Neutrophil (primary cell): Measurements from ENCODE around the gene ZNF728.

Experiments
- H3K27ac ChIP-seq: fragments of 200-600 bp; sonication (generic); 2 replicates; pipeline ENCODE4 v1.5.1; 2016; ENCODE audit warnings: mild to moderate bottlenecking, moderate library complexity
- H3K27me3 ChIP-seq: fragments of 200-600 bp; sonication (generic); 2 replicates; pipeline ENCODE4 v1.6.0; 2016; ENCODE audit warnings: mild to moderate bottlenecking
- H3K36me3 ChIP-seq: fragments of 200-600 bp; sonication (generic); 2 replicates; pipeline ENCODE4 v1.5.1; 2017
- H3K4me1 ChIP-seq, 2 experiments: fragments of 200-600 bp in 1 of 2; sonication (generic) in 1 of 2; 1 replicate in 1 of 2; 2 replicates in 1 of 2; pipeline versions ENCODE4 v1.5.1 to v1.6.1; 2013 to 2016; ENCODE audit warnings: low read depth in 1 of 2, low read length in 1 of 2, mild to moderate bottlenecking in 1 of 2, moderate library complexity in 1 of 2; ENCODE audit not compliant: control insufficient read depth in 1 of 2, insufficient read depth in 1 of 2
- H3K4me3 ChIP-seq, 2 experiments: fragments of 200-600 bp in 1 of 2; sonication (generic) in 1 of 2; 1 replicate in 1 of 2; 2 replicates in 1 of 2; pipeline ENCODE4 v1.5.1; 2013 to 2016; ENCODE audit warnings: low read depth in 1 of 2, low read length in 1 of 2, mild to moderate bottlenecking in 1 of 2, moderate library complexity in 1 of 2
- H3K9me3 ChIP-seq: fragments of 200-600 bp; sonication (generic); 2 replicates; pipeline ENCODE4 v1.5.1; 2016
- TF ChIP-seq, protein P1 (sequence below): fragments of 200-600 bp; sonication (generic); IDR thresholded peaks from 2 replicates; pipeline ENCODE4 v1.5.1; 2016; ENCODE audit warnings: antibody characterized with exemption

The ZNF728 gene

DNA sequence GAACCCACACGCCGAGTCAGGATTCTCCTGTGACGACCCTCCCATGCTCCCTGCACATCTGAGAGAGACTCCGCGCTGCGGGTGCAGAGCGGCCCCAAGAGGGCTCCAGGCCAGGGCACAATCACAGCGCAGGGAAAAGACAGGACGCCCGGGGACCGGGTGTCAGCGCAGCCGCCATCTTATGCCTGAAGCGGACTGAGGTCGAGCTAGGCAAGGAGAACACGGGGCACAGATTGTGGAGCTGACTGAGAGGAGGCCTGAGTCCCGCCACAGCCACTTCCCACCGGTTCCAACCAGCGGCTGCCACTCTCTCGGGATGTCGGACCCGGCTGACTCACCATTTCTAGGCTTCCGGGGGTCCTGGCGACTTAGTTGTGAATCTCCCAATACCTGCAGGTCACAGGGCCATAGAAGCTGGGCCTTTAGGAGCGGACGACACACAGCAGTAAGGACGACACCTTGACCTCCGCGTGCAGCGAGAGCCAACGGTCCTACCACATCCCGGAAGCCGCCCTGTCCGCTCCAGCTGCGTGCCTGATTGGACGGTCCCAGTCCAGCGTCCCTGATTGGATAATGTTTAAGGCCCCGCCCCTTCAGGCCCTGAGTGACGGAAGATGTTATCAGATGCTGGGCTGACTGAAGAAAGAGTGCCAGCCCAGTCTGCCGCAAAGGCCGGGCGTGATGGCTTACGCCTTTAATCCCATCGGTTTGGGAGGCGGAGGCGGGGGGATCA lies at the start of gene ZNF728:
Gene ZNF728, minus strand, starts transcription at position 487 of the 733 bp plus-strand sequence. Its CDS starts 146 bp downstream, at position 341.
- no peaks in the 10 kb centered on the region for H3K27me3 ChIP-seq
- H3K4me3 ChIP-seq = no peak within 1 kb of the TSS
- H3K9me3 ChIP-seq = peaks cover 10% of the 10 kb centered on the region
- no peak within 1 kb of the TSS for H3K27ac ChIP-seq
- no peaks in the 10 kb centered on the region for H3K4me1 ChIP-seq
- TF ChIP-seq, protein P1, sequence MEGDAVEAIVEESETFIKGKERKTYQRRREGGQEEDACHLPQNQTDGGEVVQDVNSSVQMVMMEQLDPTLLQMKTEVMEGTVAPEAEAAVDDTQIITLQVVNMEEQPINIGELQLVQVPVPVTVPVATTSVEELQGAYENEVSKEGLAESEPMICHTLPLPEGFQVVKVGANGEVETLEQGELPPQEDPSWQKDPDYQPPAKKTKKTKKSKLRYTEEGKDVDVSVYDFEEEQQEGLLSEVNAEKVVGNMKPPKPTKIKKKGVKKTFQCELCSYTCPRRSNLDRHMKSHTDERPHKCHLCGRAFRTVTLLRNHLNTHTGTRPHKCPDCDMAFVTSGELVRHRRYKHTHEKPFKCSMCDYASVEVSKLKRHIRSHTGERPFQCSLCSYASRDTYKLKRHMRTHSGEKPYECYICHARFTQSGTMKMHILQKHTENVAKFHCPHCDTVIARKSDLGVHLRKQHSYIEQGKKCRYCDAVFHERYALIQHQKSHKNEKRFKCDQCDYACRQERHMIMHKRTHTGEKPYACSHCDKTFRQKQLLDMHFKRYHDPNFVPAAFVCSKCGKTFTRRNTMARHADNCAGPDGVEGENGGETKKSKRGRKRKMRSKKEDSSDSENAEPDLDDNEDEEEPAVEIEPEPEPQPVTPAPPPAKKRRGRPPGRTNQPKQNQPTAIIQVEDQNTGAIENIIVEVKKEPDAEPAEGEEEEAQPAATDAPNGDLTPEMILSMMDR = no peak
- H3K36me3 ChIP-seq = no peaks in the 10 kb centered on the region

DNA sequence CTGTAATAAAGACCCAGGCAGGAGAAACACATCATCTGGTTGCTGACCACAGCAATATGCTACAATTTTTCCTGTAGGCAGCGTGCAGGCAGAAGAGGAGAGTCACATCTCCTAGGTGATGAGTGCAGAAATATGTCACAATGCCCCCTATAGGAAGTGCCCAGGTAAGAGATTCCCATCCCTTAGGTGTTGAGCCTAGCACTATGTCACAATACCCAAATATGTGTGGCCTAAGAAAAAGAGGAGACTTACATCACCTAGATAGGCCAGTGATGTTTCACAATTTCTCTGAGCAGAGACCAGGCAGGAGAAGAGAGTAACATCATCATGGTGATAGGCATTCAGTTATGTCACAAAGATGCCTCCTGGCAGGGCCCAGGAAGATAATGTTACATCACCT lies 49.4 kb upstream of the ZNF728 start:
- TF ChIP-seq, protein P1 = no peak
- Histone ChIP-seq H3K9me3 (peaks cover 4% of the 10 kb centered on the region), H3K4me3 (no peak overlapping the region), H3K4me1 (no peaks in the 10 kb centered on the region), H3K27ac (no peak overlapping the region), H3K27me3 (no peaks in the 10 kb centered on the region), H3K36me3 (no peaks in the 10 kb centered on the region)

DNA sequence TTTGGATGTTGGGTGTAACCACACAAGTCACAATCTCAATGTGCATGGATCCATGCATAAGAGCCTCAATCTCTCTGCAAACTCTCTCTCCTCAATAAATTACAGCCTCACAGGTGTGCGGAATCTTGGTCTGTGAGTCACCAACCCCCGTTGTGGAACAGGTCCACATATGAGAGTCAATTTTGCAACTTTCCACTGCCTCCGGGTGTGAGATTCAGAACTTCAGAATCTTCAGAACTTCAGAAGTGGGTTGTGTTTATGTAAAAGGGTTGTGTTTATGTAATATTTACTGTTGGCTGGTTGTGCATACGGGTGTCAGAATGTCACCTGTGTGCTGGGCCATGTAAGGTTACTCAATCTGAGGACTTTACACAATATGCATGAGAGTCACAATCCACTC lies 46.3 kb upstream of the ZNF728 start:
- Histone ChIP-seq H3K4me3 (no peak overlapping the region), H3K27ac (no peak overlapping the region), H3K4me1 (no peaks in the 10 kb centered on the region), H3K27me3 (no peaks in the 10 kb centered on the region), H3K36me3 (no peaks in the 10 kb centered on the region), H3K9me3 (peaks cover 4% of the 10 kb centered on the region)
- TF ChIP-seq, protein P1 = no peak

DNA sequence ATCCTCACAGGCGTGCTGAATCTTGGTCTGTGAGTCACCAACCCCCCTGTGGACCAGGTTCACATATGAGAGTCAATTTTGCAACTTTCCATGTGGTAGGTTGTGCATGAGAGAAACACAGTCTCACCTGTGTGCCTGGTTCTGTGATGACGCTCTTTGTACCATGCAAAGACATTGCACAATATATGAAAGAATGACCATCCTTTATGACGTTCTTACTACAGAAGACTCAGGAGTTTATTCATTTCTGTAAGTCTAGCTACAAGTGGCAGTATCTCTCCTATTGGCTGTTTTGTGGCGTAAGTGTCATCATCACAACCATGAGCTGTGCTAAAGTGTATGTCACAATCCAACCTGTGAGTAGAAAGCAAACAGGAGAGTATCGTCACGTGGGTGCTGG lies 43.8 kb upstream of the ZNF728 start:
- H3K9me3 ChIP-seq = peaks cover 4% of the 10 kb centered on the region

DNA sequence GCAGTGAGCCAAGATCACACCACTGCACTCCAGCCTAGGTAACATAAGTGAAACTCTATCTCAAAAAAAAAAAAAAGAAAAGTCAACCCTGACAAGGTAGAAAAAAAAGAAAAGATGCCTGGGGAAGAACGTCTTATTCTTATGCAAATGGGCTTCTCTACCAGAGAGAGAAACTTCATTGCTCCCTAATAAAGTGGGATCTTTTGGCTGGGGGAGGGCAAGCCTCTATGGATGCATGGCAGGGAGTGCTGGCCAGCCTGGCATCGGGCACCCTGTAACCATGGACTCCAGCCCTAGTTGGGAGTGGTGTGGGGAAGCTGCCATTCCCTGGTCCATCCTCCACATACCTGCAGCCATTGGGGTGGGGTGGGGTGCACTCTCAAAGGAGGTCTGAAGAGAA lies 30.7 kb upstream of the ZNF728 start:
- H3K27ac ChIP-seq = no peak overlapping the region
- H3K4me1 ChIP-seq = no peaks in the 10 kb centered on the region
- H3K36me3 ChIP-seq = no peaks in the 10 kb centered on the region
- TF ChIP-seq, protein P1 = no peak
- no peak overlapping the region for H3K4me3 ChIP-seq
- H3K27me3 ChIP-seq = no peaks in the 10 kb centered on the region
- H3K9me3 ChIP-seq = peaks cover under 1% of the 10 kb centered on the region

More for the DNA sequence above, 43.8 kb upstream of the ZNF728 start:
- Histone ChIP-seq H3K36me3 (no peaks in the 10 kb centered on the region), H3K27me3 (no peaks in the 10 kb centered on the region), H3K27ac (no peak overlapping the region), H3K4me1 (no peaks in the 10 kb centered on the region), H3K4me3 (no peak overlapping the region)
- TF ChIP-seq, protein P1 = no peak
